Measurements from ENCODE around the gene SLC12A8. TPM values are rescaled to one million over a fixed set of nuclear protein-coding genes. Genes with fewer than 3 reads are reported as not detected.

The SLC12A8 gene
- total and polyA plus RNA-seq, 2 experiments from 2014 or later, result 6.9 to 15.9 TPM

DNA sequence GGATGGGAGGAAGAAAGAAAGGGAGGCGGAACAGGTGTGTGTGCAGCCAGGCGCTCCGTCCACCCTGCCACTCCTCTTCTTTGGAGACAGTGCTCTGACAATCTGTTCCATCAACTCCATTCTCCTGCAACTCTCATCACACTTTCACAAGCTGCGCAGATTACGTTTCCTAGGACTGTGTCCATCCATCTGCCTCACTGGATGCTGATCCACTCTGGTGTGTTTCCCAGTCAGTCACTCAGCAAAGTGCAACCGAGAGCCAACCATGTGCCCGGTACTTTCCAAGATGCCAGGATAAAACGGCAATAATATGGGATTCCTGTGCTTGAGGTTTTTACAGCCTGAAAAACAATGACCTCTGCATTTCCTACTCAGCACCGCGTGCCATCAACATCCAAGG is 59.6 kb downstream of the SLC12A8 start:
- peaks cover 2% of the 10 kb centered on the region for H3K27me3 Mint-ChIP-seq (ENCODE audit: insufficient read depth, low read depth, poor library complexity)
- DNase-seq (ENCODE audit: low spot score) (no peak), ATAC-seq (no peak)
- no peak for TF ChIP-seq POLR2AphosphoS5 (IDR thresholded peaks at IDR 0.05; ENCODE audit: low read depth)
- TF ChIP-seq, protein P1, sequence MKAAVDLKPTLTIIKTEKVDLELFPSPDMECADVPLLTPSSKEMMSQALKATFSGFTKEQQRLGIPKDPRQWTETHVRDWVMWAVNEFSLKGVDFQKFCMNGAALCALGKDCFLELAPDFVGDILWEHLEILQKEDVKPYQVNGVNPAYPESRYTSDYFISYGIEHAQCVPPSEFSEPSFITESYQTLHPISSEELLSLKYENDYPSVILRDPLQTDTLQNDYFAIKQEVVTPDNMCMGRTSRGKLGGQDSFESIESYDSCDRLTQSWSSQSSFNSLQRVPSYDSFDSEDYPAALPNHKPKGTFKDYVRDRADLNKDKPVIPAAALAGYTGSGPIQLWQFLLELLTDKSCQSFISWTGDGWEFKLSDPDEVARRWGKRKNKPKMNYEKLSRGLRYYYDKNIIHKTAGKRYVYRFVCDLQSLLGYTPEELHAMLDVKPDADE (IDR thresholded peaks at IDR 0.05), result no peak
- TF ChIP-seq ZNF331 (CRISPR knock-in tag; IDR thresholded peaks at IDR 0.05; ENCODE audit: low read depth), result no peak
- no peak for TF ChIP-seq CREB1 (CRISPR knock-in tag; IDR thresholded peaks at IDR 0.05; ENCODE audit: low read depth)
- no peak for TF ChIP-seq EZH2phosphoT487 (IDR thresholded peaks at IDR 0.05; ENCODE audit: unreplicated experiment)
- TF ChIP-seq ZNF114 (CRISPR knock-in tag; IDR thresholded peaks at IDR 0.05), result no peak
- no peaks in the 10 kb centered on the region for H3K9me3 Mint-ChIP-seq
- H3K79me2 ChIP-seq (replicated peaks; ENCODE audit: insufficient read depth), result no peaks in the 10 kb centered on the region
- H3K4me3 Mint-ChIP-seq, result no peak overlapping the region
- H3K4me1 ChIP-seq (ENCODE audit: insufficient read depth), result peaks cover 12% of the 10 kb centered on the region
- no peaks in the 10 kb centered on the region for H3K36me3 ChIP-seq (ENCODE audit: insufficient read depth)
- no peak overlapping the region for H3K27ac Mint-ChIP-seq
- H2AFZ ChIP-seq, result no peak overlapping the region
- no peak overlapping the region for H3K4me3 ChIP-seq
- H3K27ac ChIP-seq (ENCODE audit: low read depth), result no peak overlapping the region
- no peaks in the 10 kb centered on the region; the same call in 1 of the 2 replicates for H3F3A ChIP-seq (replicated peaks; ENCODE audit: low read depth)
- peaks cover 23% of the 10 kb centered on the region for H3K4me1 Mint-ChIP-seq
- H4K20me1 ChIP-seq (replicated peaks; ENCODE audit: insufficient read depth), result no peaks in the 10 kb centered on the region
- no peaks in the 10 kb centered on the region for H3K27me3 ChIP-seq (ENCODE audit: insufficient read depth)
- H3K9me2 ChIP-seq (ENCODE audit: insufficient read depth), result no peaks in the 10 kb centered on the region
- H3K4me2 ChIP-seq, result no peak overlapping the region
- no peaks in the 10 kb centered on the region for H3K36me3 Mint-ChIP-seq (ENCODE audit: low read depth)

DNA sequence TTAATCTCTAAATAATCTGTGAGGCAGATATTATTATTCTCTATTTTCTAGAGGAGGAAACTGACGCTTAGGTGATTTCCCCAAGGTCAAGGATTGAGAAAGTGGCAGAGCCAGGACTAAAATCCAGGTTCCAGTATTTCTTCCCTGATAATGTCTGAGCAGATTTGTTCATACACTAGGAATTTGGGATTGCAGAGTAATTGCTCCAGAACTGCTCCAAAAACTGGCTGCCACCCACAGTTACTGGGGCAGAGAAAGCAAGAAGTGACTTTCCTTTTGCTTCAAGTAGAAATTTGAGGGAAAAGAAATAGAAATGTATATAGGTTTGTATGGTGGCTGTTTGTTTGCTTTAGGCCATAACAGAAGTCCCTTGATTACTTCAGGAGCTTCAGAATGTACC is 60.6 kb downstream of the SLC12A8 start:
- H3K36me3 ChIP-seq (ENCODE audit: insufficient read depth), result no peaks in the 10 kb centered on the region
- H3K4me1 Mint-ChIP-seq, result peaks cover 30% of the 10 kb centered on the region
- no peak overlapping the region for H3K27ac Mint-ChIP-seq
- no peaks in the 10 kb centered on the region for H3K9me2 ChIP-seq (ENCODE audit: insufficient read depth)
- no peak overlapping the region for H3K27ac ChIP-seq (ENCODE audit: low read depth)
- H3K27me3 ChIP-seq (ENCODE audit: insufficient read depth), result no peaks in the 10 kb centered on the region
- ATAC-seq (no peak), DNase-seq (ENCODE audit: low spot score) (no peak)
- H3K79me2 ChIP-seq (replicated peaks; ENCODE audit: insufficient read depth), result no peaks in the 10 kb centered on the region
- no peaks in the 10 kb centered on the region for H3K36me3 Mint-ChIP-seq (ENCODE audit: low read depth)
- H3K4me2 ChIP-seq, result no peak overlapping the region
- no peak overlapping the region for H2AFZ ChIP-seq
- no peaks in the 10 kb centered on the region for H4K20me1 ChIP-seq (replicated peaks; ENCODE audit: insufficient read depth)
- no peaks in the 10 kb centered on the region; the same call in 1 of the 2 replicates for H3F3A ChIP-seq (replicated peaks; ENCODE audit: low read depth)
- H3K27me3 Mint-ChIP-seq (ENCODE audit: insufficient read depth, low read depth, poor library complexity), result peaks cover 4% of the 10 kb centered on the region
- no peak overlapping the region for H3K4me3 Mint-ChIP-seq
- H3K4me1 ChIP-seq (ENCODE audit: insufficient read depth), result peaks cover 12% of the 10 kb centered on the region
- H3K9me3 Mint-ChIP-seq, result no peaks in the 10 kb centered on the region
- no peak overlapping the region for H3K4me3 ChIP-seq
- TF ChIP-seq ZNF114 (CRISPR knock-in tag; IDR thresholded peaks at IDR 0.05), result no peak
- no peak for TF ChIP-seq JUNB (IDR thresholded peaks at IDR 0.05; ENCODE audit: unreplicated experiment)
- no peak for TF ChIP-seq NANOG (IDR thresholded peaks at IDR 0.05; ENCODE audit: borderline replicate concordance)
- no peak for TF ChIP-seq EZH2 (IDR thresholded peaks at IDR 0.05; ENCODE audit: low read depth, unreplicated experiment)
- TF ChIP-seq, protein P2, sequence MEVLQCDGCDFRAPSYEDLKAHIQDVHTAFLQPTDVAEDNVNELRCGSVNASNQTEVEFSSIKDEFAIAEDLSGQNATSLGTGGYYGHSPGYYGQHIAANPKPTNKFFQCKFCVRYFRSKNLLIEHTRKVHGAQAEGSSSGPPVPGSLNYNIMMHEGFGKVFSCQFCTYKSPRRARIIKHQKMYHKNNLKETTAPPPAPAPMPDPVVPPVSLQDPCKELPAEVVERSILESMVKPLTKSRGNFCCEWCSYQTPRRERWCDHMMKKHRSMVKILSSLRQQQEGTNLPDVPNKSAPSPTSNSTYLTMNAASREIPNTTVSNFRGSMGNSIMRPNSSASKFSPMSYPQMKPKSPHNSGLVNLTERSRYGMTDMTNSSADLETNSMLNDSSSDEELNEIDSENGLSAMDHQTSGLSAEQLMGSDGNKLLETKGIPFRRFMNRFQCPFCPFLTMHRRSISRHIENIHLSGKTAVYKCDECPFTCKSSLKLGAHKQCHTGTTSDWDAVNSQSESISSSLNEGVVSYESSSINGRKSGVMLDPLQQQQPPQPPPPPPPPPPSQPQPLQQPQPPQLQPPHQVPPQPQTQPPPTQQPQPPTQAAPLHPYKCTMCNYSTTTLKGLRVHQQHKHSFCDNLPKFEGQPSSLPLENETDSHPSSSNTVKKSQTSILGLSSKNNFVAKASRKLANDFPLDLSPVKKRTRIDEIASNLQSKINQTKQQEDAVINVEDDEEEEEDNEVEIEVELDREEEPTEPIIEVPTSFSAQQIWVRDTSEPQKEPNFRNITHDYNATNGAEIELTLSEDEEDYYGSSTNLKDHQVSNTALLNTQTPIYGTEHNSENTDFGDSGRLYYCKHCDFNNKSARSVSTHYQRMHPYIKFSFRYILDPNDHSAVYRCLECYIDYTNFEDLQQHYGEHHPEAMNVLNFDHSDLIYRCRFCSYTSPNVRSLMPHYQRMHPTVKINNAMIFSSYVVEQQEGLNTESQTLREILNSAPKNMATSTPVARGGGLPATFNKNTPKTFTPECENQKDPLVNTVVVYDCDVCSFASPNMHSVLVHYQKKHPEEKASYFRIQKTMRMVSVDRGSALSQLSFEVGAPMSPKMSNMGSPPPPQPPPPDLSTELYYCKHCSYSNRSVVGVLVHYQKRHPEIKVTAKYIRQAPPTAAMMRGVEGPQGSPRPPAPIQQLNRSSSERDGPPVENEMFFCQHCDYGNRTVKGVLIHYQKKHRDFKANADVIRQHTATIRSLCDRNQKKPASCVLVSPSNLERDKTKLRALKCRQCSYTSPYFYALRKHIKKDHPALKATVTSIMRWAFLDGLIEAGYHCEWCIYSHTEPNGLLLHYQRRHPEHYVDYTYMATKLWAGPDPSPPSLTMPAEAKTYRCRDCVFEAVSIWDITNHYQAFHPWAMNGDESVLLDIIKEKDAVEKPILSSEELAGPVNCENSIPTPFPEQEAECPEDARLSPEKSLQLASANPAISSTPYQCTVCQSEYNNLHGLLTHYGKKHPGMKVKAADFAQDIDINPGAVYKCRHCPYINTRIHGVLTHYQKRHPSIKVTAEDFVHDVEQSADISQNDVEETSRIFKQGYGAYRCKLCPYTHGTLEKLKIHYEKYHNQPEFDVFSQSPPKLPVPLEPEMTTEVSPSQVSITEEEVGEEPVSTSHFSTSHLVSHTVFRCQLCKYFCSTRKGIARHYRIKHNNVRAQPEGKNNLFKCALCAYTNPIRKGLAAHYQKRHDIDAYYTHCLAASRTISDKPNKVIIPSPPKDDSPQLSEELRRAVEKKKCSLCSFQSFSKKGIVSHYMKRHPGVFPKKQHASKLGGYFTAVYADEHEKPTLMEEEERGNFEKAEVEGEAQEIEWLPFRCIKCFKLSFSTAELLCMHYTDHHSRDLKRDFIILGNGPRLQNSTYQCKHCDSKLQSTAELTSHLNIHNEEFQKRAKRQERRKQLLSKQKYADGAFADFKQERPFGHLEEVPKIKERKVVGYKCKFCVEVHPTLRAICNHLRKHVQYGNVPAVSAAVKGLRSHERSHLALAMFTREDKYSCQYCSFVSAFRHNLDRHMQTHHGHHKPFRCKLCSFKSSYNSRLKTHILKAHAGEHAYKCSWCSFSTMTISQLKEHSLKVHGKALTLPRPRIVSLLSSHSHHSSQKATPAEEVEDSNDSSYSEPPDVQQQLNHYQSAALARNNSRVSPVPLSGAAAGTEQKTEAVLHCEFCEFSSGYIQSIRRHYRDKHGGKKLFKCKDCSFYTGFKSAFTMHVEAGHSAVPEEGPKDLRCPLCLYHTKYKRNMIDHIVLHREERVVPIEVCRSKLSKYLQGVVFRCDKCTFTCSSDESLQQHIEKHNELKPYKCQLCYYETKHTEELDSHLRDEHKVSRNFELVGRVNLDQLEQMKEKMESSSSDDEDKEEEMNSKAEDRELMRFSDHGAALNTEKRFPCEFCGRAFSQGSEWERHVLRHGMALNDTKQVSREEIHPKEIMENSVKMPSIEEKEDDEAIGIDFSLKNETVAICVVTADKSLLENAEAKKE (CRISPR knock-in tag; IDR thresholded peaks at IDR 0.05), result no peak
- no peak for TF ChIP-seq EZH2phosphoT487 (IDR thresholded peaks at IDR 0.05; ENCODE audit: unreplicated experiment)
- no peak for TF ChIP-seq CREB1 (CRISPR knock-in tag; IDR thresholded peaks at IDR 0.05; ENCODE audit: low read depth)
- TF ChIP-seq, protein P1 (IDR thresholded peaks at IDR 0.05), result no peak
- TF ChIP-seq, protein P3, sequence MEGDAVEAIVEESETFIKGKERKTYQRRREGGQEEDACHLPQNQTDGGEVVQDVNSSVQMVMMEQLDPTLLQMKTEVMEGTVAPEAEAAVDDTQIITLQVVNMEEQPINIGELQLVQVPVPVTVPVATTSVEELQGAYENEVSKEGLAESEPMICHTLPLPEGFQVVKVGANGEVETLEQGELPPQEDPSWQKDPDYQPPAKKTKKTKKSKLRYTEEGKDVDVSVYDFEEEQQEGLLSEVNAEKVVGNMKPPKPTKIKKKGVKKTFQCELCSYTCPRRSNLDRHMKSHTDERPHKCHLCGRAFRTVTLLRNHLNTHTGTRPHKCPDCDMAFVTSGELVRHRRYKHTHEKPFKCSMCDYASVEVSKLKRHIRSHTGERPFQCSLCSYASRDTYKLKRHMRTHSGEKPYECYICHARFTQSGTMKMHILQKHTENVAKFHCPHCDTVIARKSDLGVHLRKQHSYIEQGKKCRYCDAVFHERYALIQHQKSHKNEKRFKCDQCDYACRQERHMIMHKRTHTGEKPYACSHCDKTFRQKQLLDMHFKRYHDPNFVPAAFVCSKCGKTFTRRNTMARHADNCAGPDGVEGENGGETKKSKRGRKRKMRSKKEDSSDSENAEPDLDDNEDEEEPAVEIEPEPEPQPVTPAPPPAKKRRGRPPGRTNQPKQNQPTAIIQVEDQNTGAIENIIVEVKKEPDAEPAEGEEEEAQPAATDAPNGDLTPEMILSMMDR (conservative IDR thresholded peaks at IDR 0.05; ENCODE audit: low read depth in 2 of 2), result no peak
- no peak for TF ChIP-seq POLR2AphosphoS5 (IDR thresholded peaks at IDR 0.05; ENCODE audit: low read depth)
- TF ChIP-seq ZNF331 (CRISPR knock-in tag; IDR thresholded peaks at IDR 0.05; ENCODE audit: low read depth), result no peak
